Ishikawa (cell line): Measurements from ENCODE around the gene NKAIN2.

ENCODE experiments used
- CEBPB ChIP-seq: IDR thresholded peaks from 2 replicates; pipeline ENCODE4 v1.6.1; 2012
- CREB1 ChIP-seq: IDR thresholded peaks from 2 replicates; pipeline ENCODE4 v1.6.1; 2012; ENCODE audit warnings: low read depth
- EGR1 ChIP-seq: IDR thresholded peaks from 2 replicates; pipeline ENCODE4 v1.6.1; 2012
- EP300 ChIP-seq: IDR thresholded peaks from 2 replicates; pipeline ENCODE4 v1.6.1; 2012; ENCODE audit warnings: borderline replicate concordance
- FOXM1 ChIP-seq: IDR thresholded peaks from 2 replicates; pipeline ENCODE4 v1.6.1; 2012; ENCODE audit warnings: low read depth, borderline replicate concordance
- NFIC ChIP-seq: IDR thresholded peaks from 2 replicates; pipeline ENCODE4 v1.6.1; 2012
- RAD21 ChIP-seq: IDR thresholded peaks from 2 replicates; pipeline ENCODE4 v1.6.1; 2012; ENCODE audit warnings: low read depth
- TAF1 ChIP-seq: IDR thresholded peaks from 2 replicates; pipeline ENCODE4 v1.6.1; 2012; ENCODE audit warnings: low read depth, mild to moderate bottlenecking
- TCF12 ChIP-seq: IDR thresholded peaks from 2 replicates; pipeline ENCODE4 v1.6.1; 2012; ENCODE audit warnings: low read depth
- TEAD4 ChIP-seq: IDR thresholded peaks from 2 replicates; pipeline ENCODE4 v1.6.1; 2012
- YY1 ChIP-seq: IDR thresholded peaks from 2 replicates; pipeline ENCODE4 v1.6.1; 2012; ENCODE audit warnings: low read depth
- ZBTB7A ChIP-seq: IDR thresholded peaks from 2 replicates; pipeline ENCODE4 v1.6.1; 2012; ENCODE audit warnings: low read depth
- TF ChIP-seq, protein P1 (sequence below): IDR thresholded peaks from 2 replicates; pipeline ENCODE4 v1.6.1; 2012; ENCODE audit warnings: low read depth, mild to moderate bottlenecking
- TF ChIP-seq, protein P2 (sequence below): IDR thresholded peaks from 2 replicates; pipeline ENCODE4 v1.6.1; 2012
- TF ChIP-seq, protein P3 (sequence below): IDR thresholded peaks from 2 replicates; pipeline ENCODE4 v1.6.1; 2012

NKAIN2 gene

DNA sequence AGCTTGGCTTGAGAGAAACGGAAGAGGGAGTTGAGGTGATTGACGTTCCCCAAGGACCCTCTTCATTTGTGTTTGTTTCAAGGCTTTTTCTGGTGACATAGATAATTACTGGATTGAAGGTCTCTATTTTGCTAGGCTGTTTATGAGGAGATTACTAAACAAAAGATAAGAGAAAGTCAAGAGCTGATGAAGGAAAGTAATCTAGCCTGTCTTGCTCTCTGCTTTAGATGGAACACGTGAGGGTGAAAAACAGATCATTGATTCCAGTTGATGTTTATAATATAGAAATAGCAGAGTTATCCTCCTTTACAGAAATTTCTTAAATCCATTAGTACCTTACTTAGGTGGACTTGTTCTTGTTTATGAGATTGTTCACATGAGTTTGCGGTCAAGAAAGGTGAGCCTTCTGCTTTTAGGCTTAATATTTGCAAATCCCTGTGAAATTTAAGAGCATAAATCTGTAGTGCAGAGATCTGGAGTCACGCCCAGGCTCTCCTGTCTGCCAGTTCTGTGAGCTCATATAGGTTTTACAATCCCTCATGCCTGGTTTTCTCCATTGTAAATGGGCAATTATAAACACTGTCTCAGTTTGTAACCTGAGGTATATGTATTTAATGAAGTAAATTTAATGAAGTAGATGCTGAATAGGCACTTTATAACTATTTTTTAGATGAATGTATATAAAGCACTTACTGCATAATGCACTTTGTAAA, 272.8 kb downstream of the NKAIN2 start:
- TF ChIP-seq EP300 (no peak), TEAD4 (no peak), RAD21 (no peak), YY1 (no peak), FOXM1 (no peak), ZBTB7A (no peak), CREB1 (no peak), NFIC (no peak), TCF12 (no peak), EGR1 (no peak), TAF1 (no peak), CEBPB (no peak)
- TF ChIP-seq, protein P1, sequence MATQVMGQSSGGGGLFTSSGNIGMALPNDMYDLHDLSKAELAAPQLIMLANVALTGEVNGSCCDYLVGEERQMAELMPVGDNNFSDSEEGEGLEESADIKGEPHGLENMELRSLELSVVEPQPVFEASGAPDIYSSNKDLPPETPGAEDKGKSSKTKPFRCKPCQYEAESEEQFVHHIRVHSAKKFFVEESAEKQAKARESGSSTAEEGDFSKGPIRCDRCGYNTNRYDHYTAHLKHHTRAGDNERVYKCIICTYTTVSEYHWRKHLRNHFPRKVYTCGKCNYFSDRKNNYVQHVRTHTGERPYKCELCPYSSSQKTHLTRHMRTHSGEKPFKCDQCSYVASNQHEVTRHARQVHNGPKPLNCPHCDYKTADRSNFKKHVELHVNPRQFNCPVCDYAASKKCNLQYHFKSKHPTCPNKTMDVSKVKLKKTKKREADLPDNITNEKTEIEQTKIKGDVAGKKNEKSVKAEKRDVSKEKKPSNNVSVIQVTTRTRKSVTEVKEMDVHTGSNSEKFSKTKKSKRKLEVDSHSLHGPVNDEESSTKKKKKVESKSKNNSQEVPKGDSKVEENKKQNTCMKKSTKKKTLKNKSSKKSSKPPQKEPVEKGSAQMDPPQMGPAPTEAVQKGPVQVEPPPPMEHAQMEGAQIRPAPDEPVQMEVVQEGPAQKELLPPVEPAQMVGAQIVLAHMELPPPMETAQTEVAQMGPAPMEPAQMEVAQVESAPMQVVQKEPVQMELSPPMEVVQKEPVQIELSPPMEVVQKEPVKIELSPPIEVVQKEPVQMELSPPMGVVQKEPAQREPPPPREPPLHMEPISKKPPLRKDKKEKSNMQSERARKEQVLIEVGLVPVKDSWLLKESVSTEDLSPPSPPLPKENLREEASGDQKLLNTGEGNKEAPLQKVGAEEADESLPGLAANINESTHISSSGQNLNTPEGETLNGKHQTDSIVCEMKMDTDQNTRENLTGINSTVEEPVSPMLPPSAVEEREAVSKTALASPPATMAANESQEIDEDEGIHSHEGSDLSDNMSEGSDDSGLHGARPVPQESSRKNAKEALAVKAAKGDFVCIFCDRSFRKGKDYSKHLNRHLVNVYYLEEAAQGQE, result no peak
- TF ChIP-seq, protein P2, sequence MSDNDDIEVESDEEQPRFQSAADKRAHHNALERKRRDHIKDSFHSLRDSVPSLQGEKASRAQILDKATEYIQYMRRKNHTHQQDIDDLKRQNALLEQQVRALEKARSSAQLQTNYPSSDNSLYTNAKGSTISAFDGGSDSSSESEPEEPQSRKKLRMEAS, result no peak
- TF ChIP-seq, protein P3, sequence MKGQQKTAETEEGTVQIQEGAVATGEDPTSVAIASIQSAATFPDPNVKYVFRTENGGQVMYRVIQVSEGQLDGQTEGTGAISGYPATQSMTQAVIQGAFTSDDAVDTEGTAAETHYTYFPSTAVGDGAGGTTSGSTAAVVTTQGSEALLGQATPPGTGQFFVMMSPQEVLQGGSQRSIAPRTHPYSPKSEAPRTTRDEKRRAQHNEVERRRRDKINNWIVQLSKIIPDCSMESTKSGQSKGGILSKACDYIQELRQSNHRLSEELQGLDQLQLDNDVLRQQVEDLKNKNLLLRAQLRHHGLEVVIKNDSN, result no peak

DNA sequence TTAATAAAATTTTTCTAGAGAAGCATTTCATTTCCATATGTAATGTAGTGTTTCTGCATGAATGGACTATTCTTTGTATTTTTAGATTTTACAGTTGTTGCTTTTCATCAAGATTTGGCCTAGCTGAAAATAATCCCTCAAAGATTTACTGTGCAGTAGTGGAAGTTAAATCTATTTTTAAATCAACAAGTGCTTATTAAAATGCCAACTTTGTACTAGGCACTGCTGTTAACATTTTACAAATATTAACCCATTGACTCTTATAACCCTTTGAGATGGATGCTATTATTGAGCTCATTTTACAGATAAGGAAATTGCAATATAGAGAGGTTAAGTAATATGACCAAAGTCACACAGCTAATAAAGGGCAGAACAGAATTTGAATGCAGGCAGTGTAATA, 274.5 kb downstream of the NKAIN2 start:
- no peak for TF ChIP-seq TAF1
- TF ChIP-seq, protein P3, result no peak
- TF ChIP-seq EGR1, result no peak
- TF ChIP-seq CEBPB, result no peak
- TF ChIP-seq, protein P1, result no peak
- TF ChIP-seq CREB1, result no peak
- no peak for TF ChIP-seq ZBTB7A
- TF ChIP-seq YY1, result no peak
- TF ChIP-seq TCF12, result no peak
- no peak for TF ChIP-seq RAD21
- no peak for TF ChIP-seq FOXM1

DNA sequence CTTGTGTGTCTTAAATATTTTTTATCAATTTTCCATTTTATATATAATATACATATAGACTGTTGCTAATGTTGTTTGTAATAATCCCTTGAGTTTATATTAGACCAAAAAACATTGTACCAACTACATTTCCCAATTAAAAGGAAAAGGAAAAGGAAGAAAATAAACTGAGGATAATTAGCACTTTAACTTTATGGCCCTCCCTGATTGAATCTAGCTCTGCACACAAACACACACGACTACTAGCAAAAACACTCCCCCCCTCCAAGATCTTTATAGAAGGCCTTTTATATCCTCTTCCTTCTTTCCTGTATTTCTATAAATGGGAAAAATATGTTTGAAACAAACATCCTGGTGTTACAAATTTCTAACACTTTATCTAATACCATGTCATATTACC, 276.8 kb downstream of the NKAIN2 start:
- TF ChIP-seq, protein P2, result no peak
- TF ChIP-seq YY1 (no peak), RAD21 (no peak), ZBTB7A (no peak), TEAD4 (no peak), TCF12 (no peak), FOXM1 (no peak), EP300 (no peak), NFIC (no peak), CREB1 (no peak), TAF1 (no peak), CEBPB (no peak), EGR1 (no peak)
- TF ChIP-seq, protein P1, result no peak
- TF ChIP-seq, protein P3, result no peak

DNA sequence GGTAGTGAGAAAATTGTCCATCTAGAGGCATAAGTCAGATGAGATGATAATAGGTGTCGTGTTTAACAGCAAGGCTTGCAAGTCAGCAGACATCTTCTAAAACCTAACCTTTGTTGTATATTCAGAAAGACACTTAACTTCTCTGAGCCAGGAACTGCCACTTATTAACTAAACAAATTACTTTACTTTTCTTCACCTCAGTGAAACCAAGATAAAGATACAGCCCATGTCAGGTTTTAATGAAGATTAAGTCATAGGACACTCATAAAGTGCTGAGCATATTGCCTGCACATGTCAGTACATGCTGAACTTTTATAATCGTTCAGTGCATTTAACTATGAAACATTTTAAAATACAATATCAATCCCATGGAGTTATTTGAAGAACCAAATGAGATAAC, 286.8 kb downstream of the NKAIN2 start:
- no peak for TF ChIP-seq TCF12
- no peak for TF ChIP-seq RAD21
- no peak for TF ChIP-seq ZBTB7A
- TF ChIP-seq CREB1, result no peak
- TF ChIP-seq CEBPB, result no peak
- no peak for TF ChIP-seq NFIC
- TF ChIP-seq, protein P3, result no peak
- TF ChIP-seq FOXM1, result no peak
- TF ChIP-seq, protein P1, result no peak
- TF ChIP-seq EP300, result no peak
- no peak for TF ChIP-seq TAF1
- no peak for TF ChIP-seq YY1
- TF ChIP-seq, protein P2, result no peak
- TF ChIP-seq EGR1, result no peak
- TF ChIP-seq TEAD4, result no peak
